Tibial nerve (tissue), 4 donors: Measurements from ENCODE around the gene PRR5.

Source experiments
- CTCF ChIP-seq, 5 experiments: fragments of 200-600 bp in 3 of 5; fragments of 450-650 bp in 2 of 5; sonication (generic) in 3 of 5; IDR thresholded peaks; one replicate each; pipeline ENCODE4 v1.5.1; 2016 to 2019; ENCODE audit warnings: antibody characterized with exemption in 5 of 5, mild to moderate bottlenecking in 3 of 5, moderate library complexity in 2 of 5
- EP300 ChIP-seq, 2 donors: sonication (generic); formaldehyde crosslinking; IDR thresholded peaks; one replicate each; pipeline ENCODE4 v1.6.1; 2017; ENCODE audit warnings: antibody characterized with exemption in 2 of 2, mild to moderate bottlenecking in 1 of 2
- POLR2A ChIP-seq, 2 donors: fragments of 450-650 bp; IDR thresholded peaks; one replicate each; pipeline ENCODE4 v1.6.1; 2017; ENCODE audit warnings: antibody characterized with exemption in 2 of 2, mild to moderate bottlenecking in 2 of 2, moderate library complexity in 2 of 2

- TF ChIP-seq EP300 (IDR thresholded peaks at IDR 0.05) (no peak), CTCF (IDR thresholded peaks at IDR 0.05) (no peak), POLR2A (IDR thresholded peaks at IDR 0.05) (no peak)
Measured at GRCh38 chr22:44661659-44662569, 40.1 kb upstream of the PRR5 start.
